Measurements from ENCODE around the gene MAP1LC3C. TPM values are rescaled to one million over a fixed set of nuclear protein-coding genes. Genes with fewer than 3 reads are reported as not detected.

Gene MAP1LC3C
- polyA plus RNA-seq = not detected

GRCh38 chr1:241999026-241999425, at the start of gene MAP1LC3C:
TSS of gene MAP1LC3C (minus strand) at chr1:241999098. CDS start at chr1:241999008, 90 bp downstream.
- Mint-ChIP-seq H3K4me1 (peaks cover 3 to 7% of the 10 kb centered on the region in 2 donors), H3K4me3 (peak within 1 kb of the TSS; percentile 61 to 73 (median 70)), H3K27me3 (ENCODE audit: low read depth in 3 of 3) (peaks cover 0 to 12% (median 2%) of the 10 kb centered on the region in 3 donors), H3K36me3 (no peaks in the 10 kb centered on the region), H3K27ac (no peak within 1 kb of the TSS), H3K9me3 (no peaks in the 10 kb centered on the region)
- DNase-seq = no peak

GRCh38 chr1:242043165-242043564, 44.3 kb upstream of the MAP1LC3C start:
- Mint-ChIP-seq H3K27me3 (ENCODE audit: low read depth in 3 of 3) (peaks cover 0 to 6% (median 0%) of the 10 kb centered on the region in 3 donors), H3K9me3 (no peaks in the 10 kb centered on the region), H3K4me1 (no peaks in the 10 kb centered on the region), H3K36me3 (no peaks in the 10 kb centered on the region), H3K27ac (no peak overlapping the region), H3K4me3 (no peak overlapping the region)
- no peak for DNase-seq

GRCh38 chr1:242034392-242034791, 35.5 kb upstream of the MAP1LC3C start:
- H3K36me3 Mint-ChIP-seq = peaks cover 0 to 3% (median 0%) of the 10 kb centered on the region in 3 donors
- H3K9me3 Mint-ChIP-seq = peaks cover 0 to 1% (median 0%) of the 10 kb centered on the region in 6 donors
- H3K4me3 Mint-ChIP-seq = no peak overlapping the region
- H3K27ac Mint-ChIP-seq = no peak overlapping the region
- peaks cover 0 to 5% (median 4%) of the 10 kb centered on the region in 3 donors for H3K27me3 Mint-ChIP-seq (ENCODE audit: low read depth in 3 of 3)
- no peaks in the 10 kb centered on the region for H3K4me1 Mint-ChIP-seq
- DNase-seq = no peak

GRCh38 chr1:242033447-242033846, 34.5 kb upstream of the MAP1LC3C start:
- Mint-ChIP-seq H3K27ac (no peak overlapping the region), H3K27me3 (ENCODE audit: low read depth in 3 of 3) (peaks cover 0 to 5% (median 4%) of the 10 kb centered on the region in 3 donors), H3K4me1 (no peaks in the 10 kb centered on the region), H3K4me3 (no peak overlapping the region), H3K36me3 (peaks cover 0 to 3% (median 0%) of the 10 kb centered on the region in 3 donors), H3K9me3 (peaks cover 0 to 1% (median 0%) of the 10 kb centered on the region in 6 donors)
- DNase-seq = no peak

- H3K36me3 Mint-ChIP-seq = peaks cover 0 to 3% (median 0%) of the 10 kb centered on the region in 3 donors
- peaks cover 0 to 5% (median 3%) of the 10 kb centered on the region in 3 donors for H3K27me3 Mint-ChIP-seq (ENCODE audit: low read depth in 3 of 3)
- H3K4me1 Mint-ChIP-seq = no peaks in the 10 kb centered on the region
- no peak overlapping the region for H3K27ac Mint-ChIP-seq
- DNase-seq = no peak
- H3K4me3 Mint-ChIP-seq = no peak overlapping the region
- H3K9me3 Mint-ChIP-seq = no peaks in the 10 kb centered on the region
Measured at GRCh38 chr1:242030071-242030470, 31.2 kb upstream of the MAP1LC3C start.

- DNase-seq = no peak
- Mint-ChIP-seq H3K27me3 (ENCODE audit: low read depth in 3 of 3) (peaks cover 0 to 1% (median 0%) of the 10 kb centered on the region in 3 donors), H3K36me3 (no peaks in the 10 kb centered on the region), H3K9me3 (no peaks in the 10 kb centered on the region), H3K4me3 (no peak overlapping the region), H3K27ac (no peak overlapping the region), H3K4me1 (no peaks in the 10 kb centered on the region)
Measured at GRCh38 chr1:242025681-242026080, 26.8 kb upstream of the MAP1LC3C start.

- no peak overlapping the region for H3K27ac Mint-ChIP-seq
- no peak for DNase-seq
Measured at GRCh38 chr1:242023805-242024204, 24.9 kb upstream of the MAP1LC3C start.

GRCh38 chr1:242019018-242019417, 20.1 kb upstream of the MAP1LC3C start:
- Mint-ChIP-seq H3K4me3 (no peak overlapping the region), H3K36me3 (no peaks in the 10 kb centered on the region), H3K27me3 (ENCODE audit: low read depth in 3 of 3) (peaks cover 0 to 2% (median 1%) of the 10 kb centered on the region in 3 donors), H3K4me1 (peaks cover 0 to 3% of the 10 kb centered on the region in 2 donors), H3K9me3 (no peaks in the 10 kb centered on the region), H3K27ac (no peak overlapping the region)
- DNase-seq = no peak

More at GRCh38 chr1:242023805-242024204, 24.9 kb upstream of the MAP1LC3C start:
- Mint-ChIP-seq H3K36me3 (no peaks in the 10 kb centered on the region), H3K9me3 (no peaks in the 10 kb centered on the region), H3K4me3 (no peak overlapping the region), H3K4me1 (no peaks in the 10 kb centered on the region), H3K27me3 (ENCODE audit: low read depth in 3 of 3) (peaks cover 0 to 1% (median 0%) of the 10 kb centered on the region in 3 donors)

- Mint-ChIP-seq H3K36me3 (no peaks in the 10 kb centered on the region), H3K27ac (no peak overlapping the region), H3K4me1 (peaks cover 0 to 3% of the 10 kb centered on the region in 2 donors), H3K27me3 (ENCODE audit: low read depth in 3 of 3) (peaks cover 0 to 2% (median 0%) of the 10 kb centered on the region in 3 donors), H3K9me3 (no peaks in the 10 kb centered on the region), H3K4me3 (no peak overlapping the region)
- DNase-seq = peak; percentile 6 to 34 (median 18)
Measured at GRCh38 chr1:242017580-242018233, 18.8 kb upstream of the MAP1LC3C start.

GRCh38 chr1:242016479-242016878, 17.6 kb upstream of the MAP1LC3C start:
- H3K4me1 Mint-ChIP-seq = peaks cover 0 to 3% of the 10 kb centered on the region in 2 donors
- no peak overlapping the region for H3K27ac Mint-ChIP-seq
- H3K27me3 Mint-ChIP-seq (ENCODE audit: low read depth in 3 of 3) = peaks cover 0 to 2% (median 0%) of the 10 kb centered on the region in 3 donors
- no peak for DNase-seq
- H3K9me3 Mint-ChIP-seq = no peaks in the 10 kb centered on the region
- H3K36me3 Mint-ChIP-seq = no peaks in the 10 kb centered on the region
- no peak overlapping the region for H3K4me3 Mint-ChIP-seq

GRCh38 chr1:242011894-242012660, 13.2 kb upstream of the MAP1LC3C start:
- DNase-seq = no peak
- Mint-ChIP-seq H3K9me3 (no peaks in the 10 kb centered on the region), H3K4me1 (no peaks in the 10 kb centered on the region), H3K36me3 (no peaks in the 10 kb centered on the region), H3K27me3 (ENCODE audit: low read depth in 3 of 3) (peaks cover 0 to 2% (median 0%) of the 10 kb centered on the region in 3 donors), H3K4me3 (no peak overlapping the region), H3K27ac (no peak overlapping the region)

GRCh38 chr1:242008826-242009495, 10.1 kb upstream of the MAP1LC3C start:
- Mint-ChIP-seq H3K9me3 (no peaks in the 10 kb centered on the region), H3K27me3 (ENCODE audit: low read depth in 3 of 3) (peaks cover 0 to 5% (median 2%) of the 10 kb centered on the region in 3 donors), H3K36me3 (no peaks in the 10 kb centered on the region)

GRCh38 chr1:242006976-242007375, 8.1 kb upstream of the MAP1LC3C start:
- no peaks in the 10 kb centered on the region for H3K4me1 Mint-ChIP-seq
- DNase-seq = no peak
- no peaks in the 10 kb centered on the region for H3K36me3 Mint-ChIP-seq
- H3K9me3 Mint-ChIP-seq = no peaks in the 10 kb centered on the region
- H3K27ac Mint-ChIP-seq = no peak overlapping the region
- peaks cover 2 to 5% (median 2%) of the 10 kb centered on the region in 3 donors for H3K27me3 Mint-ChIP-seq (ENCODE audit: low read depth in 3 of 3)
- H3K4me3 Mint-ChIP-seq = no peak overlapping the region

More at GRCh38 chr1:242008826-242009495, 10.1 kb upstream of the MAP1LC3C start:
- no peak overlapping the region for H3K27ac Mint-ChIP-seq
- no peak for DNase-seq
- no peak overlapping the region for H3K4me3 Mint-ChIP-seq
- H3K4me1 Mint-ChIP-seq = no peaks in the 10 kb centered on the region
